Activated CD8-positive, alpha-beta memory T cell treated with anti-CD3 and anti-CD28 coated beads, Interleukin-2, amount 10 ng/mL, durations not matched to agents 7 days and 5 days (primary cell): ENCODE results near the gene PILRA. TPM values are rescaled to one million over a fixed set of nuclear protein-coding genes. Genes with fewer than 3 reads are reported as not detected.

Experiments
- ATAC-seq: fragments of 150-1000 bp; cut with Tn5 transposase; one replicate; pipeline ENCODE4 v1.10.0; 2021; ENCODE audit warnings: moderate library complexity
- CTCF ChIA-PET: fragments of 350-600 bp; sonication (Branson Sonifier 250); formaldehyde crosslinking; loops from one replicate; lab custom pipeline; 2021; ENCODE audit warnings: antibody characterized with exemption; lab: Charles Lee
- DNase-seq: peaks from one replicate; pipeline ENCODE4 v3.0.0-alpha.2; 2020
- H3K27ac Mint-ChIP-seq: one replicate; pipeline ENCODE4 v1.8.0; 2021; ENCODE audit warnings: mild to moderate bottlenecking, mixed read lengths
- H3K27me3 Mint-ChIP-seq: one replicate; pipeline ENCODE4 v1.8.0; 2021; ENCODE audit warnings: mixed read lengths
- H3K36me3 Mint-ChIP-seq: one replicate; pipeline ENCODE4 v1.8.0; 2021; ENCODE audit warnings: mild to moderate bottlenecking, mixed read lengths
- H3K4me1 Mint-ChIP-seq: one replicate; pipeline ENCODE4 v1.8.0; 2021; ENCODE audit warnings: mixed read lengths
- H3K4me3 Mint-ChIP-seq: one replicate; pipeline ENCODE4 v1.8.0; 2021; ENCODE audit warnings: mild to moderate bottlenecking, moderate library complexity, mixed read lengths
- H3K9me3 Mint-ChIP-seq: one replicate; pipeline ENCODE4 v1.8.0; 2022; ENCODE audit warnings: low read depth, mixed read lengths
- total RNA-seq, 2 experiments: library from RNA; stranded (reverse); gene quantifications; one replicate each; pipeline ENCODE4 v1.2.3, GENCODE V29; 2021

PILRA gene
- total RNA-seq, 2 experiments from 2014 or later = 1.3 to 3.4 TPM

- CTCF ChIA-PET = interaction anchor here (0.9 to 3.3 kb wide), 3 partner anchors 13 to 17 kb away, joined by 3 to 9 read pairs (median 4); no protein-coding TSS in a partner anchor
- DNase-seq (no peak), ATAC-seq (no peak)
- H3K27me3 Mint-ChIP-seq = peaks cover 41% of the 10 kb centered on the region
- H3K4me3 Mint-ChIP-seq = no peak overlapping the region
- H3K9me3 Mint-ChIP-seq = no peaks in the 10 kb centered on the region
- H3K36me3 Mint-ChIP-seq = no peaks in the 10 kb centered on the region
- H3K4me1 Mint-ChIP-seq = peaks cover under 1% of the 10 kb centered on the region
- H3K27ac Mint-ChIP-seq = peak overlapping the region; percentile 2
These were observed 17.2 kb downstream of the PILRA start for GRCh38 chr7:100390286-100391009.

DNA sequence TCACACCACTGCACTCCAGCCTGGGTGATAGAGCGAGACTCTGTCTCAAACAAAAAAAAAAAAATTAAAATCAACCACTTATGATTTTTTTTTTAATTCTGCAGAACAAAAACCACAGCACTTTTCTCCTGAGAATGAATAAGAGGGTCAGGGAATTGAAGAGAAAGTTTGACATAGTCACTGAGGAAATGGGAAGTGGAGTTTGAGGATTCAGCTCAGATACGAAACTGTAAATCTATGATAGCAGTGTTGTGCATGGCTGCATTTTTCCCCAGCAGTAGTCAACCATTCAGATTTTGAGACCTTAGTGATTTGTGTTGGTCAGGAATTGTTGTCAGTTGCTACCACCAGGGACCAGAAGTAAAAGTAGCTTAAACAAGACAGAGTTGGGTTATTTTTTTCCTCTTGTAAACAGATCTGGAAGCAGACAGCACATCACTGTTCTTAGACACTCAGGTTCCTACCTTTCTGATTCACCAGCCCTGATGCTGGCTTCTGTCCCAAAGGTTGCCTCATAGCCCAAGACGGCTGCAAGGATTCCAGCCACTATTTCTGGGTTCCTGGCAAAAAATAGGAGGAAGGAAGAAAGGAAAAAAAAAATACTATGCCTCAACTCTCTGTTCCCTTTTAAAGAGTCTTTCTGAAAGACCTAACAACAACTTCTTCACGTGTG lies 20.1 kb downstream of the PILRA start:
- H3K4me3 Mint-ChIP-seq = no peak overlapping the region
- H3K4me1 Mint-ChIP-seq = peaks cover 21% of the 10 kb centered on the region
- no peak for ATAC-seq
- CTCF ChIA-PET = interaction anchor here (1.4 to 1.6 kb wide), 3 partner anchors 11 to 260 kb away, joined by 3 to 11 read pairs (median 4); no protein-coding TSS in a partner anchor
- peaks cover 40% of the 10 kb centered on the region for H3K27me3 Mint-ChIP-seq
- H3K27ac Mint-ChIP-seq = no peak overlapping the region
- DNase-seq = no peak
- H3K36me3 Mint-ChIP-seq = no peaks in the 10 kb centered on the region
- H3K9me3 Mint-ChIP-seq = no peaks in the 10 kb centered on the region

DNA sequence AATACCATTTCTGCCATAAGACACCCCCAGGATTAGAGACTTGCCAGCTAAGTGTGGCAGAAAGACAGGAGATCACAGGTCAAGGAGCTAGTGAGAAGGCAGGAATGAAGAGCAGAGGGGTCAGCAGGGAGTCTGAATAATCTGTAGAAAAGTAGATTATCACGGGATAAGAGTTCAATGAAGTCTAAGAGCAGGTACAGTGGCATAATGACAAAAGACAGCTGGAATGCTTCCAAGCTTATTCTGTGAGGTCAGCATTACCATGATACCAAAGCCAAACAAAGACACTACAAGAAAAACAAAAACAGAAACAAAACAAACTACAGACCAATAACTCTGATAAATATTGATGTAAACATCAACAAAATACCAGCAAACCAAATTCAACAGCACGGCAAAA lies 20.8 kb downstream of the PILRA start:
- Mint-ChIP-seq H3K36me3 (no peaks in the 10 kb centered on the region), H3K4me3 (no peak overlapping the region), H3K4me1 (peaks cover 21% of the 10 kb centered on the region), H3K27ac (no peak overlapping the region), H3K9me3 (no peaks in the 10 kb centered on the region), H3K27me3 (peaks cover 41% of the 10 kb centered on the region)
- no peak for ATAC-seq
- CTCF ChIA-PET = interaction anchor here (1.4 to 1.6 kb wide), 3 partner anchors 12 to 261 kb away, joined by 3 to 11 read pairs (median 4); no protein-coding TSS in a partner anchor
- DNase-seq = no peak

DNA sequence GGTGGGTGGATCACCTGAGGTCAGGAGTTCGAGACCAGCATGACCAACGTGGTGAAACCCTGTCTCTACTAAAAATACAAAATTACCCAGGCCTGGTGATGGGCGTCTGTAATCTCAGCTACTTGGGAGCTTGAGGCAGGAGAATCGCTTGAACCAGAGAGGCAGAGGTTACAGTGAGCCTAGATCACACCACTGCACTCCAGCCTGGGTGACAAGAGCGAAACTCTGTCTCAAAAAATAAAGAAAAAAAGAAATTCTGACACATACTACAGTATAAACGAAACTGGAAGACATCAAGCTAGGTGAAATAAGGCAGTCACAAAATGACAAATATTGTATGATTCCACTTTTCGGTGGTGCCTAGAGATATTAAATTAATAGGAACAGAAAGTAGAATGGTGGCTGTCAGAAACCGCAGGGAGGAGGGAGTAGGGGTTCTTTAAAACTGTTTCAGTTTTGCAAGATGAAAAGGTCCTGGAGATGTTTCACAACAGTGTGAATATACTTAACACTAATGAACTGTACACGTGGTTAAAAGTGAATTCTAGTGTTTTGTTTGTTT lies 23.2 kb downstream of the PILRA start:
- H3K27ac Mint-ChIP-seq = peak overlapping the region; percentile 95
- CTCF ChIA-PET = interaction anchor here (1.1 to 4.9 kb wide), 5 partner anchors 10 to 51 kb away, joined by 3 to 24 read pairs (median 4); partner anchors contain the start of gene ZCWPW1

GRCh38 chr7:100397315-100398081 lies 24.2 kb downstream of the PILRA start:
- Mint-ChIP-seq H3K27me3 (peaks cover 28% of the 10 kb centered on the region), H3K9me3 (no peaks in the 10 kb centered on the region), H3K36me3 (no peaks in the 10 kb centered on the region), H3K4me3 (no peak overlapping the region), H3K4me1 (peaks cover 21% of the 10 kb centered on the region), H3K27ac (peak overlapping the region; percentile 95)
- ATAC-seq (no peak), DNase-seq (peak; percentile 40)
- CTCF ChIA-PET = interaction anchor here (0.7 to 4.9 kb wide), 6 partner anchors 9 to 50 kb away, joined by 3 to 24 read pairs (median 4); partner anchors contain the start of gene ZCWPW1

More for the DNA sequence above, 23.2 kb downstream of the PILRA start:
- Mint-ChIP-seq H3K4me1 (peaks cover 21% of the 10 kb centered on the region), H3K4me3 (peak overlapping the region; percentile 50), H3K27me3 (peaks cover 34% of the 10 kb centered on the region), H3K36me3 (no peaks in the 10 kb centered on the region), H3K9me3 (no peaks in the 10 kb centered on the region)
- peak; percentile 88 for ATAC-seq
- DNase-seq = peak; percentile 86

GRCh38 chr7:100398239-100398638 lies 25.0 kb downstream of the PILRA start:
- DNase-seq = no peak
- no peak for ATAC-seq
- Mint-ChIP-seq H3K4me1 (peaks cover 21% of the 10 kb centered on the region), H3K36me3 (no peaks in the 10 kb centered on the region), H3K9me3 (no peaks in the 10 kb centered on the region), H3K27me3 (peaks cover 25% of the 10 kb centered on the region), H3K27ac (no peak overlapping the region), H3K4me3 (no peak overlapping the region)
- CTCF ChIA-PET = interaction anchor here (0.7 to 4.9 kb wide), 2 partner anchors 9 to 20 kb away, joined by 3 to 24 read pairs; no protein-coding TSS in a partner anchor

GRCh38 chr7:100400041-100400440 lies 26.8 kb downstream of the PILRA start:
- CTCF ChIA-PET = interaction anchor here (1.1 to 4.9 kb wide), 2 partner anchors 7 to 13 kb away, joined by 3 to 24 read pairs; no protein-coding TSS in a partner anchor
- no peaks in the 10 kb centered on the region for H3K36me3 Mint-ChIP-seq
- no peaks in the 10 kb centered on the region for H3K9me3 Mint-ChIP-seq
- peaks cover 21% of the 10 kb centered on the region for H3K4me1 Mint-ChIP-seq
- H3K27ac Mint-ChIP-seq = no peak overlapping the region
- H3K4me3 Mint-ChIP-seq = no peak overlapping the region
- ATAC-seq = no peak
- DNase-seq = no peak
- H3K27me3 Mint-ChIP-seq = peaks cover 20% of the 10 kb centered on the region

DNA sequence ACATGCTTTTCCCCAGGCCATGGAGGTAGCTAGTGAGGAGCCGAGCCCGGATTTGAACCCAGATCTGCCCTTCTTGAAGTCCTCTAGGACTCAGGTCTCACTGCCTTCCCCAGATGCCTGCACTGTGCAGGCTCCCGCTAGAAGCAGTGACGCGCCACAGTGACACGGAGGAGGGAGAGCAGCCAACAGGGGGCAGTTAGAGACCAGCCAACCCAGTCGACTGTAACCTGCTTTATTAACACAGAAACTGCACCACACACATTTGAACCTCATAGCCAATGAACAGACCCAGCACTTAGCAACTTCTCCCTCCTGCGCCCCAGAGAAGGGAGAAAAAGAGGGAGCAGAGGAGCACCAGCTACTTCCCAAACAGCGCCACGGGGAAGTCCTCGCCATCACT lies 27.4 kb downstream of the PILRA start:
- no peak overlapping the region for H3K27ac Mint-ChIP-seq
- ATAC-seq (no peak), DNase-seq (peak; percentile 50)
- CTCF ChIA-PET = interaction anchor here (0.5 to 1.5 kb wide), 2 partner anchors 24 to 268 kb away, joined by 3 to 4 read pairs; no protein-coding TSS in a partner anchor
- H3K4me1 Mint-ChIP-seq = peaks cover 19% of the 10 kb centered on the region
- H3K4me3 Mint-ChIP-seq = no peak overlapping the region
- H3K9me3 Mint-ChIP-seq = no peaks in the 10 kb centered on the region
- peaks cover 21% of the 10 kb centered on the region for H3K27me3 Mint-ChIP-seq
- no peaks in the 10 kb centered on the region for H3K36me3 Mint-ChIP-seq

DNA sequence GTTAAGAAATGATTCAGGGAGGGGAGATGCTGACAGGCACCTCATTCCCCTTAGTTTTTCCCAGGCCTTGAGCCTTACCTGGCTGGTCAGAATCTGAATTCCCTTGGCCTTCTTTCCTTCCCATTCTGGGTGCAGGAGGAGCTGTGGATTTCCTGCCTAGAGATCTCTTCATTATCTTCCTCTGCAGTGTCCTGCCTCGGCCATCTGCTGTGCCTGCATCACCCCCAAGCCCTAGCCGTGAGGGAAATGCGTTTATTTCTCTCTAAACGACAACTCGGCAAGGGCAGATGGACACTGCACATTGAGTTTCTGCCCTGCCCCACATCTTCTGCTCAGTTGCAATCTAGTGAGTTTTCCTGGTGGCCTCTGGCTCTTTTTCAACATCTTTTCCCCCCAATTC lies 28.5 kb downstream of the PILRA start:
- ATAC-seq = no peak
- Mint-ChIP-seq H3K36me3 (no peaks in the 10 kb centered on the region), H3K9me3 (no peaks in the 10 kb centered on the region), H3K27ac (no peak overlapping the region), H3K27me3 (peaks cover 25% of the 10 kb centered on the region), H3K4me1 (peaks cover 11% of the 10 kb centered on the region), H3K4me3 (no peak overlapping the region)
- CTCF ChIA-PET = interaction anchor here (1.2 to 1.5 kb wide), 2 partner anchors 49 to 269 kb away, joined by 4 read pairs; no protein-coding TSS in a partner anchor
- DNase-seq = no peak

DNA sequence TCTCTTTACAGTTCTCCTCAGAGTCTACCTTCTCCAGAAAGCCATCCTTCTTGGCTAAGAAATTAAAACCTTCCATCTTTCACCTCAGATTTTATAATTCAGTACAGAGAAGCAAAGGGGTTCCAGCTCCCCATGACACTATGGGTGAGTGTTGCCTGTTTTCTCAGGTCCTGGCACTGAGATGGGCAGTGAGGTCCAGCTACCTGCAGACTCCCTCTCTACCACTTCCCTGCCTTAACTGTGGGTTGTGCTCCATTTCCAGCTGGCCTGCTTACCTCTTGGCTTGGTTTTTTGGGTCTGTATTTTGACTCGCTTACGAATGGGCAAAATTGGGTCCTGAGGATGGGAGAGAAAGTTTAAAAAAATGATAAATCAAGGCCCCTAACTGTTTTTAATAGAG lies 29.0 kb downstream of the PILRA start:
- H3K4me1 Mint-ChIP-seq = peaks cover 7% of the 10 kb centered on the region

DNA sequence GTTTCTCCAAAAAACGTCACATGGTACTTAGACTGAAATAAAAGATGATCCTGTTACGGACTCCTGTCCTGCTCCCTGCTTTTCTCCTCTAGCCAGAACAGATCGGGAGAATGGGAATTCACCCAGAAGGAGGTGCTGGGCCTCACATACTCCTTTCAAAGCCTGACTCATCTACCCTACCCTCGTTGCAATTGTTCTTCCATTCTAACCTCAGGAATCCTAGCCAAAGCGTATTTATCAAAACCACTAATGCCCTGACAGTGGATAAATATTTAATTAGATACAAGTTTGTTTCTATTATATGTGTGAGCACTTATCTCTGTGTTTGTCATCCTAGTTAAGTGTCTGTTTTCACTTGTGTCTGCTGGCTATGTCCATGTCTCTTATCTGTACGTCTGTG lies 33.5 kb downstream of the PILRA start:
- DNase-seq = no peak
- CTCF ChIA-PET = interaction anchor here (0.8 to 3.8 kb wide), 23 partner anchors 9 to 278 kb away, joined by 3 to 24 read pairs (median 6); partner anchors contain the start of genes LAMTOR4, MEPCE and ZCWPW1
- Mint-ChIP-seq H3K27ac (no peak overlapping the region), H3K27me3 (peaks cover 17% of the 10 kb centered on the region), H3K4me1 (peaks cover 3% of the 10 kb centered on the region), H3K9me3 (no peaks in the 10 kb centered on the region), H3K4me3 (no peak overlapping the region), H3K36me3 (no peaks in the 10 kb centered on the region)
- ATAC-seq = no peak

More for the DNA sequence above, 29.0 kb downstream of the PILRA start:
- Mint-ChIP-seq H3K27ac (no peak overlapping the region), H3K36me3 (no peaks in the 10 kb centered on the region), H3K4me3 (no peak overlapping the region), H3K9me3 (no peaks in the 10 kb centered on the region), H3K27me3 (peaks cover 28% of the 10 kb centered on the region)
- CTCF ChIA-PET = interaction anchor here (1.1 to 1.5 kb wide), 3 partner anchors 15 to 269 kb away, joined by 3 to 4 read pairs (median 4); no protein-coding TSS in a partner anchor
- DNase-seq (no peak), ATAC-seq (no peak)
